Gastroesophageal sphincter (tissue), 3 donors: ENCODE results near the gene CHTF18.

Experiments used
- POLR2AphosphoS5 ChIP-seq: sonication (generic); formaldehyde crosslinking; IDR thresholded peaks from one replicate; pipeline ENCODE4 v1.6.1; 2017; ENCODE audit warnings: antibody characterized with exemption
- TF ChIP-seq, protein P1 (sequence below), 4 experiments: fragments of 200-600 bp in 2 of 4; fragments of 450-650 bp in 2 of 4; sonication (generic) in 1 of 4; IDR thresholded peaks; one replicate each; pipeline ENCODE4 v1.5.1; 2017 to 2019; ENCODE audit warnings: antibody characterized with exemption in 4 of 4, mild to moderate bottlenecking in 2 of 4, moderate library complexity in 2 of 4

- TF ChIP-seq, protein P1, sequence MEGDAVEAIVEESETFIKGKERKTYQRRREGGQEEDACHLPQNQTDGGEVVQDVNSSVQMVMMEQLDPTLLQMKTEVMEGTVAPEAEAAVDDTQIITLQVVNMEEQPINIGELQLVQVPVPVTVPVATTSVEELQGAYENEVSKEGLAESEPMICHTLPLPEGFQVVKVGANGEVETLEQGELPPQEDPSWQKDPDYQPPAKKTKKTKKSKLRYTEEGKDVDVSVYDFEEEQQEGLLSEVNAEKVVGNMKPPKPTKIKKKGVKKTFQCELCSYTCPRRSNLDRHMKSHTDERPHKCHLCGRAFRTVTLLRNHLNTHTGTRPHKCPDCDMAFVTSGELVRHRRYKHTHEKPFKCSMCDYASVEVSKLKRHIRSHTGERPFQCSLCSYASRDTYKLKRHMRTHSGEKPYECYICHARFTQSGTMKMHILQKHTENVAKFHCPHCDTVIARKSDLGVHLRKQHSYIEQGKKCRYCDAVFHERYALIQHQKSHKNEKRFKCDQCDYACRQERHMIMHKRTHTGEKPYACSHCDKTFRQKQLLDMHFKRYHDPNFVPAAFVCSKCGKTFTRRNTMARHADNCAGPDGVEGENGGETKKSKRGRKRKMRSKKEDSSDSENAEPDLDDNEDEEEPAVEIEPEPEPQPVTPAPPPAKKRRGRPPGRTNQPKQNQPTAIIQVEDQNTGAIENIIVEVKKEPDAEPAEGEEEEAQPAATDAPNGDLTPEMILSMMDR (IDR thresholded peaks at IDR 0.05) = no peak
- no peak for TF ChIP-seq POLR2AphosphoS5
Observed at GRCh38 chr16:839643-840408, 51.4 kb downstream of the CHTF18 start.
